ENCODE measurements around the gene SLC27A3.
"Not testable (repeated sequence)": the region's sequence is repeated elsewhere in the genome, so short reads cannot be mapped to it uniquely, and the experiment has no call there.

SLC27A3 gene

GRCh38 chr1:153780551-153780950, 5.3 kb downstream of the SLC27A3 start:
- DNase-seq: no peak

- not testable (repeated sequence) for DNase-seq
These were observed 7.4 kb downstream of the SLC27A3 start for GRCh38 chr1:153782648-153783047.

GRCh38 chr1:153783233-153784190, 8.3 kb downstream of the SLC27A3 start:
- peak; percentile 87 for DNase-seq

- no peak for DNase-seq
These were observed 11.0 kb downstream of the SLC27A3 start for GRCh38 chr1:153786038-153786790.

- no peak for DNase-seq
These were observed 14.3 kb downstream of the SLC27A3 start for GRCh38 chr1:153789478-153790034.

- DNase-seq: peak; percentile 68
These were observed 15.2 kb downstream of the SLC27A3 start for GRCh38 chr1:153790313-153790965.

GRCh38 chr1:153790966-153791647, 15.9 kb downstream of the SLC27A3 start:
- DNase-seq: peak; percentile 91

- DNase-seq: peak; percentile 41
These were observed 16.5 kb downstream of the SLC27A3 start for GRCh38 chr1:153791648-153792253.

GRCh38 chr1:153792631-153793041, 17.4 kb downstream of the SLC27A3 start:
- DNase-seq: no peak

- no peak for DNase-seq
These were observed 18.2 kb downstream of the SLC27A3 start for GRCh38 chr1:153793261-153793972.

- DNase-seq: no peak
These were observed 18.9 kb downstream of the SLC27A3 start for GRCh38 chr1:153793973-153794615.

- no peak for DNase-seq
These were observed 19.6 kb downstream of the SLC27A3 start for GRCh38 chr1:153794624-153795329.

GRCh38 chr1:153795330-153795837, 20.2 kb downstream of the SLC27A3 start:
- no peak for DNase-seq

GRCh38 chr1:153795934-153796785, 21.0 kb downstream of the SLC27A3 start:
- DNase-seq: no peak

- DNase-seq: peak; percentile 53
These were observed 21.8 kb downstream of the SLC27A3 start for GRCh38 chr1:153796786-153797659.

GRCh38 chr1:153798468-153798780, 23.2 kb downstream of the SLC27A3 start:
- DNase-seq: no peak

GRCh38 chr1:153799016-153799415, 23.8 kb downstream of the SLC27A3 start:
- DNase-seq: no peak
